ENCODE measurements around the gene ECI1.
"Not testable (repeated sequence)": the region's sequence is repeated elsewhere in the genome, so short reads cannot be mapped to it uniquely, and the experiment has no call there.

Gene ECI1

GRCh38 chr16:2206420-2206779, 45.0 kb downstream of the ECI1 start:
- in situ Hi-C loops (cut with HindIII; ENCODE audit: low pct_unique_long_range_greater_than_20kb, low sequenced_read_pairs) = no loop called here
- no peak for TF ChIP-seq JUND (IDR thresholded peaks at IDR 0.05; ENCODE audit: low read depth)
- no peak for DNase-seq (ENCODE audit: low read depth in 1 of 2, low spot score in 1 of 2)

- DNase-seq (ENCODE audit: low read depth in 1 of 2, low spot score in 1 of 2) = no peak
- TF ChIP-seq JUND (IDR thresholded peaks at IDR 0.05; ENCODE audit: low read depth) = no peak
- in situ Hi-C loops (cut with HindIII; ENCODE audit: low pct_unique_long_range_greater_than_20kb, low sequenced_read_pairs) = no loop called here
Observed at GRCh38 chr16:2205967-2206313, 45.4 kb downstream of the ECI1 start.

DNA sequence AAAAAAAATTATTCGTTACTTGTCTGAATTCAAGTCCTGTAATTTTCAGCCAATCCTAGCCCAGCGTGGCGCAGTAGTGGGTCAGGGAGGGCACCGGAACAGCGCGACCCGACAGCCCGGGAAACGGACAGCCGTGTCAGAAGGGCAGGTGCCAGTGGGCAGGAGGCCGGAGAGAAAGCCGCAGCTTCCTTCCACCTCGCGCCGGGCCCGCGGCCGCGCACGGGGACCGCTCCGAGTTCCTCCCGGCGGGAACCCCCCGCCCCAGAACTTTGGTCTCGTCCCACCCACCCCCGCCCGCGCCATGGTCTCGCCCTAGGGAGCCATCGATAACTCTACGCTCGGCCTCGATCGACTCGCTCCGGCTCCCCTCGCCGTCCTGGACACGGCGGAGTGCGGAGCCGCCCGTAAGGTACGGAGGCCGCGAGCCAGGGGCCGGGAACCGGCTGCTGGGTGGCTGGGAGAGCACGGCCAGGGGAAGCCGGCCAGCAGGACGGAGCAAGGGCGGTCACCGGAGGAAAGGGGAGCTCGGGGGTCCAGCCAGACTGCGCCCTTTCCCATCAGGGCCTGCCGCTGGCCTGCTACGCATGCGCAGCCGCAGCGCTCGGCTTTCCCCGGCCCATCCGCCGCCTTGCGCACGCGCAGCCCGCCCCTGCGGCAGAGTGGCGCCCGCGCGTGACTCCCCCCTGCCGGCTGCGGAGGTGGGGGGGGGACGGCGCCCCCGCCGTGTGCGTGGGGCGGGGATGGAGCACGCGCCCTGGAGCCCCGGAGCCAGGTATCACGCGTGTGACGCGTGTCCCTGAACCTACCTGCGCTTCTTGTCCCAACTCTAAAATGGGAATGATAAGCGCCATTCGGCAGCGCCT, 46.1 kb downstream of the ECI1 start, which contains the start of gene MLST8:
Gene MLST8 (plus strand): TSS at position 351 of the 863 bp plus-strand sequence. CDS start 632 bp downstream, outside the sequence.
- in situ Hi-C loops (cut with HindIII; ENCODE audit: low pct_unique_long_range_greater_than_20kb, low sequenced_read_pairs) = no loop called here
- no peak for TF ChIP-seq JUND (IDR thresholded peaks at IDR 0.05; ENCODE audit: low read depth)
- peak; percentile 92 to 98 for DNase-seq (ENCODE audit: low read depth in 1 of 2, low spot score in 1 of 2)

DNA sequence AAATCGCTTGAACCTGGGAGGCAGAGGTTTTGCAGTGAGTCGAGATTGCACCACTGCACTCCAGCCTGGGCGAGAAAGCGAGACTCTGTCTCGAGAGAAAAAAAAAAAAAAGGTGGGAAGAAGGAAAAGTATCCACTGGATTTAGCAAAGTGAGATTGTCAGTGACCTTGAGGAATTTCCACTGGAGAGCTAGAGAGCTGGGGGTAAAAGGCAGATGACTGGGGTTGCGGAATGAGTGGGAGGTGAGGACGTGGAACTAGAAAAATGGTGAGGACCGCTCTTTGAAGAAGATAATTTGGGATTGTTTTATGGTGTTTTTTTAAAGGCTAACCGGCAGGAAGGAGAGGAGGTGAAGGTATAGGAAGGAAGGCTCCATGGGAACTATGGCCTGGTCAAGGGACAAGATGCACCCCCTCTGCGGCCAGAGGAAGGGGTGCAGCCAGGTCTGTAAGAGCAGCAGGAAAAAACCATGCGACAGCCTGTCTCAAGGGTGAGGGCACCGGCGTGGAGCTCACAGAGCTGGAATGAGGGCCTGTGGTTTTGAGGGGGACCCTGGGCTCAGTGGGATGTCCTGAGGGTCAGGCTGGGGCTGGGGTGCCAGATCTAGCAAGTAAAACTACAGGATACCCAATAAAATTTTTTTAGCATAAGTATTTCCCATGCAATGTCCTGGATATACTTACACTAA, 46.8 kb downstream of the ECI1 start:
- no peak for DNase-seq (ENCODE audit: low read depth in 1 of 2, low spot score in 1 of 2)
- no peak for TF ChIP-seq JUND (IDR thresholded peaks at IDR 0.05; ENCODE audit: low read depth)
- in situ Hi-C loops (cut with HindIII; ENCODE audit: low pct_unique_long_range_greater_than_20kb, low sequenced_read_pairs) = no loop called here

GRCh38 chr16:2203119-2203688, 48.2 kb downstream of the ECI1 start:
- DNase-seq (ENCODE audit: low read depth in 1 of 2, low spot score in 1 of 2); in situ Hi-C loops (cut with HindIII; ENCODE audit: low pct_unique_long_range_greater_than_20kb, low sequenced_read_pairs): not testable (repeated sequence)

GRCh38 chr16:2200313-2200712, 51.1 kb downstream of the ECI1 start:
- no peak for TF ChIP-seq JUND (IDR thresholded peaks at IDR 0.05; ENCODE audit: low read depth)
- in situ Hi-C loops (cut with HindIII; ENCODE audit: low pct_unique_long_range_greater_than_20kb, low sequenced_read_pairs) = no loop called here
- no peak for DNase-seq (ENCODE audit: low read depth in 1 of 2, low spot score in 1 of 2)

DNA sequence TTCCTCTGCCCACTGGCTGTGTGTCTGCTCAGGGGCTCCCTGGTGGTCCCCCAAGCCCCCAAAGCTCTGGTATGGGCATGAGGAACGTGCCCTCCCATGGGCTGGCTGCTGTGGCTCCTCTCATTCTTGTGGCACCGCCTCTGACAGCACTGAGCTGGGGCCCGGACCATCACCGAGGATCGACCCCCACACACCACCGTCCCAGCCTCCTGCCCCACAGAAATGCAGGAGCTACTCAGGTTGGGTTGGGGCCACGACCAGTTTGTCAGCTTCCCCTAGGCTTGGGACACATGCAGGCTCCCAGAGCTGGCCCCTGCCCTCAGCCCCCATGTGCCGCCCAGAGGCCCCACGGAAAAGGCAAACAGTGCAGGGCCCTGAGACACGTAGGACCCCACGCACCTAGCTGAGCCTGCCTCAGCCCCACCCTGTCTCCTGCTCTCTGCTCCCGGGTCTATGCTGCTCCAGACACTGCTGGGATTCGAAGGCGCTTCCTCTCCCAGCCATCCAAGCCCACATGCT, 51.7 kb downstream of the ECI1 start:
- no peak for DNase-seq (ENCODE audit: low read depth in 1 of 2, low spot score in 1 of 2)
- in situ Hi-C loops (cut with HindIII; ENCODE audit: low pct_unique_long_range_greater_than_20kb, low sequenced_read_pairs) = no loop called here
- no peak for TF ChIP-seq JUND (IDR thresholded peaks at IDR 0.05; ENCODE audit: low read depth)

GRCh38 chr16:2199095-2199494, 52.3 kb downstream of the ECI1 start:
- in situ Hi-C loops (cut with HindIII; ENCODE audit: low pct_unique_long_range_greater_than_20kb, low sequenced_read_pairs) = no loop called here
- DNase-seq (ENCODE audit: low read depth in 1 of 2, low spot score in 1 of 2) = no peak
- TF ChIP-seq JUND (IDR thresholded peaks at IDR 0.05; ENCODE audit: low read depth) = no peak

GRCh38 chr16:2198283-2198682, 53.1 kb downstream of the ECI1 start:
- TF ChIP-seq JUND (IDR thresholded peaks at IDR 0.05; ENCODE audit: low read depth) = no peak
- in situ Hi-C loops (cut with HindIII; ENCODE audit: low pct_unique_long_range_greater_than_20kb, low sequenced_read_pairs) = no loop called here
- no peak for DNase-seq (ENCODE audit: low read depth in 1 of 2, low spot score in 1 of 2)

GRCh38 chr16:2197765-2198164, 53.6 kb downstream of the ECI1 start:
- DNase-seq (ENCODE audit: low read depth in 1 of 2, low spot score in 1 of 2) = no peak
- TF ChIP-seq JUND (IDR thresholded peaks at IDR 0.05; ENCODE audit: low read depth) = no peak
- in situ Hi-C loops (cut with HindIII; ENCODE audit: low pct_unique_long_range_greater_than_20kb, low sequenced_read_pairs) = no loop called here

GRCh38 chr16:2196981-2197511, 54.3 kb downstream of the ECI1 start:
- no peak for DNase-seq (ENCODE audit: low read depth in 1 of 2, low spot score in 1 of 2)
- in situ Hi-C loops (cut with HindIII; ENCODE audit: low pct_unique_long_range_greater_than_20kb, low sequenced_read_pairs) = no loop called here
- TF ChIP-seq JUND (IDR thresholded peaks at IDR 0.05; ENCODE audit: low read depth) = no peak

DNA sequence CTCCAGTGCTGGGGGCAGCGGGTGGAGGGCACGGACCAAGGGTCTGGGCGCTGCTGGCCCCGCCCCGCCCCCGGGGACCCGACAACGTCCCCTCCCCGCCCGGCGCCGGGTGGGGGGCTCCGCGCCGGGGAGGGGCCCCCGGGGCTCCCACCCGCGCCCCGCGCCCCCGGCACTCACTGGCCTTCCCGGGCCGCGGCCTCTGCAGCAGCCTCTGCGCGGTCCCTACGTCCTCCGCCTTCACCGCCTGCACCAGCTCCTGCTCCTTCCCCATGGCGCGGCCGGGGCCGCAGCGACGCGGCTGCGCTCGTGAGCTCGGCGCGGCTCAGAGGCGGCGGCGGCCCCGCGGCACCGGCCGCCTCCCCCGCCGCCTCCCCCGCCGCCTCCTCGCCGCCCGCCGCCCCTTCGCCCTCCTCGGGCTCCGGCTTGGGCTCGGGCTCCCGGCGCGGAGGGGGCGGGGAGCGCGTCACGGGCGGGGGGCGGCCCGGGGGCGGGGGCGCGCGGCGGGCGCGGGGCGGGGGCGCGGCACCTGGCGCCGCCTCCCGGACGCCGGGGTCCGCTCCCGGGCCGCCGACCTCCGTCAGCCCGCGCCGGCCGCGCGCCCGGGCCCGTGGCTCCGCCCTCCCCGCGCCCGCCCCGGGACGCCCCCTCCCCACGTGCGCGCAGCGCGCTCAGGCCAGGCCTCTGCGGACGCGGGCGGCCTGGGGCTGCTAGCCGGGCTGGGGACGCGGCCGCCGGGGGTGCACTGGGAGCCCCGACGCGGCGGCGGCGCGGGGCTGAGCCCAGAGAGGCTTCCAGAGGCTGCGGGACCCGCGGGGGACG, 55.0 kb downstream of the ECI1 start, which contains the start of gene CASKIN1:
Gene CASKIN1 (minus strand): TSS at position 444 of the 819 bp plus-strand sequence. CDS start 173 bp downstream, at position 271.
- DNase-seq (ENCODE audit: low read depth in 1 of 2, low spot score in 1 of 2) = peak; percentile 32 to 51
- in situ Hi-C loops (cut with HindIII; ENCODE audit: low pct_unique_long_range_greater_than_20kb, low sequenced_read_pairs) = no loop called here
- TF ChIP-seq JUND (IDR thresholded peaks at IDR 0.05; ENCODE audit: low read depth) = no peak
